Immature natural killer cell (primary cell): ENCODE results near the gene POLN. TPM values are rescaled to one million over a fixed set of nuclear protein-coding genes. Genes with fewer than 3 reads are reported as not detected.

Experiments
- DNase-seq, 3 donors: peaks; one replicate each; pipeline ENCODE4 v3.0.0; 2022; ENCODE audit warnings: mixed read lengths in 1 of 3
- H3K27ac Mint-ChIP-seq, 6 donors: one replicate each; pipeline ENCODE4 v1.8.0; 2020; ENCODE audit warnings: mixed read lengths in 6 of 6, mild to moderate bottlenecking in 5 of 6, inconsistent platforms in 4 of 6, moderate library complexity in 3 of 6
- H3K27me3 Mint-ChIP-seq, 3 donors: one replicate each; pipeline ENCODE4 v1.8.0; 2020 to 2021; ENCODE audit warnings: low read depth in 3 of 3, mild to moderate bottlenecking in 3 of 3, mixed read lengths in 3 of 3, moderate library complexity in 3 of 3, inconsistent platforms in 1 of 3
- H3K36me3 Mint-ChIP-seq, 3 donors: one replicate each; pipeline ENCODE4 v1.8.0; 2020; ENCODE audit warnings: mixed read lengths in 3 of 3, inconsistent platforms in 2 of 3, mild to moderate bottlenecking in 2 of 3
- H3K4me1 Mint-ChIP-seq, 2 donors: one replicate each; pipeline ENCODE4 v1.8.0; 2020; ENCODE audit warnings: inconsistent platforms in 2 of 2, mild to moderate bottlenecking in 2 of 2, mixed read lengths in 2 of 2, moderate library complexity in 1 of 2
- H3K4me3 Mint-ChIP-seq, 5 donors: one replicate each; pipeline ENCODE4 v1.8.0; 2020; ENCODE audit warnings: mild to moderate bottlenecking in 5 of 5, mixed read lengths in 5 of 5, inconsistent platforms in 3 of 5, moderate library complexity in 3 of 5
- H3K9me3 Mint-ChIP-seq, 6 donors: one replicate each; pipeline ENCODE4 v1.8.0; 2020; ENCODE audit warnings: mild to moderate bottlenecking in 6 of 6, mixed read lengths in 6 of 6, inconsistent platforms in 4 of 6, moderate library complexity in 3 of 6
- polyA plus RNA-seq, 3 donors: library from polyadenylated mRNA; unstranded; fragments of 300-500 nt; fragmentation: Illumina TruSeq; gene quantifications; one replicate each; pipeline ENCODE4 v1.2.3, GENCODE V29; 2021

POLN gene
- polyA plus RNA-seq, 3 donors from 2014 or later: 0.41 to 1.6 TPM; not detected in 1

DNA sequence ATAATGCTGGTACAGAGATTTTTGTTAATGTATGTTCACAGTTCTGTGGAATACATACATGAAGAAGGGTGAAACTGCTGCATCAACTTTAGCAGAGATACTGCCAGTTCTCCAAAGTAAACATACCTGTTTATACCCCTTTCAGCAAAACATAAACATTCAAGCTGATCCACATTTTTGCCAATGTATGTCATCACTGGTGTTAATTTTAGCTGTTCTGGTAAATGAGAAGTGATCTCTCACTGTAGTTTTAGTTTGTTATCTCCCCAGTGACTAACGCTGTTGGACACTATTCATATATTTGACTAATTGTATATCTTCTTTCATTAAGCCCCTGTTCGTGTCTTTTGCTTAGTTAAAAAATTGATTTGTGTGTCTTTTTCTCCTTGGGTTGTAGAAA, 82.0 kb downstream of the POLN start:
- no peaks in the 10 kb centered on the region for H3K9me3 Mint-ChIP-seq
- H3K36me3 Mint-ChIP-seq: peaks cover 0 to 8% (median 0%) of the 10 kb centered on the region in 3 donors
- no peak overlapping the region for H3K4me3 Mint-ChIP-seq
- H3K4me1 Mint-ChIP-seq: no peaks in the 10 kb centered on the region
- DNase-seq: no peak
- H3K27ac Mint-ChIP-seq: no peak overlapping the region
- H3K27me3 Mint-ChIP-seq: peaks cover 0 to 2% (median 0%) of the 10 kb centered on the region in 3 donors

DNA sequence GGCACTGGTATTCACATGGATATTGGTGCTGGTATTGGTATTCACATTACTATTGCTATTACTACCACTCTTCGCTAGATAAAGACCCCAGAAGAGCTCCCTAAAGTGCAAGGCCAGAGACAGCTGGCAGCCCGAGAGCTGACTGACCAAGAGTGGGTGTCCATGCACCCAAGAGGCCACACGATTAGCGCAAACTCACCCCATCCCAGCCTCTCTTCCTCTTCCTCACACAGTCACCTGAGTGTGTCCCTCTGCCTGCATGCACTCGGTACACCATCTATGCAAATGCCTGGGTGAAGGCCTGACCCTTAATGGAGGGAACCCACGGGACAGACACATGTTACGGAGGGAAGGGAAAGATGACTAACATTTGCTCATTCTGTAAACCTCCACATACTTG, 86.7 kb downstream of the POLN start:
- no peak overlapping the region for H3K4me3 Mint-ChIP-seq
- H3K9me3 Mint-ChIP-seq: peaks cover 0 to 2% (median 0%) of the 10 kb centered on the region in 6 donors
- H3K27ac Mint-ChIP-seq: no peak overlapping the region
- H3K36me3 Mint-ChIP-seq: peaks cover 3 to 19% (median 4%) of the 10 kb centered on the region in 3 donors
- no peaks in the 10 kb centered on the region for H3K27me3 Mint-ChIP-seq
- no peak for DNase-seq
- H3K4me1 Mint-ChIP-seq: no peaks in the 10 kb centered on the region

DNA sequence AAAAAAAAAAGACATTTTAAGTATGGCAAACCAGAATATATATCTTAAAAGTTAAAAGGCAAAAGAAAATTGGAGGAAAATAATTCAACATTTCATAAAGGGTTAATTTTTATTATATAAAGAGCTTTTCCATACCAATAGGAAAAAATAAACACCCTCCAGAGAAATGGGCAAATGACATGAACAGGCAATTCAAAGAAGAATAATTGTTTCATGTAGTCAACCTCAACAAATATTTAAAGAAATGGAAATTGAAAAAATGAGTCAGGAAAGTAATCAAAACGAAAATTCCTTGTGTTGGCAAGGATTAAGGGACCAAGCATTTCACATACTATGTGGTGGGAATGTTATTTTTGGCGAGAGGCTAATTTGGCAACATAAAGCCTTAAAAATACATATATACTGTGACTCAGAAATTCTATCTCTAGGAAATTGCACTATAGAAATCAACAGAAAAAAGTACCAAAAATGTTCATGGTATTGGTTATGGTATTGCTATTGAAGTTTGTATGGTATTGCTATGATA, 87.6 kb downstream of the POLN start:
- Mint-ChIP-seq H3K36me3 (peaks cover 3 to 19% (median 4%) of the 10 kb centered on the region in 3 donors), H3K4me3 (no peak overlapping the region), H3K9me3 (peaks cover 0 to 2% (median 0%) of the 10 kb centered on the region in 6 donors), H3K4me1 (no peaks in the 10 kb centered on the region), H3K27ac (no peak overlapping the region), H3K27me3 (no peaks in the 10 kb centered on the region)
- no peak for DNase-seq

DNA sequence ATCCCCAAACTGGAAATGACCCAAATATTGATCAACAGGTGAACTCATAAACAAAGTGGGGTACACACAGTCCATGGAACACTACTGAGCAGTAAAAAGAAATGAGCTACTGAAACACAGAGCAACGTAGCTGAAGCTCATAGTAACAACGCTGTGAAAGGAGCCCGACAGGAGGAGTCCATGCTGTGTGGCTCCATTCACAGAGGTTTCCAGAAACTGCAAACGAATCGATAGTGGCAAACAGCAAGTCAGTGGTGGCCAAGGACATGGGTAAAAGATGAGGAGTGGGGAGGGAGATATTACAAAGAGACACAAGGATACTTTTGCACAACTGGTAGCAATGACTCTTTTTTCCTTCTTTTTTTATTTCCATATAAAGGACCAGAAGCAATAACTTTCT, 90.4 kb downstream of the POLN start:
- H3K27me3 Mint-ChIP-seq: no peaks in the 10 kb centered on the region
- no peak overlapping the region for H3K4me3 Mint-ChIP-seq
- no peaks in the 10 kb centered on the region for H3K4me1 Mint-ChIP-seq
- no peak for DNase-seq
- H3K27ac Mint-ChIP-seq: no peak overlapping the region
- peaks cover 4 to 16% (median 5%) of the 10 kb centered on the region in 3 donors for H3K36me3 Mint-ChIP-seq
- peaks cover 0 to 2% (median 0%) of the 10 kb centered on the region in 6 donors for H3K9me3 Mint-ChIP-seq

DNA sequence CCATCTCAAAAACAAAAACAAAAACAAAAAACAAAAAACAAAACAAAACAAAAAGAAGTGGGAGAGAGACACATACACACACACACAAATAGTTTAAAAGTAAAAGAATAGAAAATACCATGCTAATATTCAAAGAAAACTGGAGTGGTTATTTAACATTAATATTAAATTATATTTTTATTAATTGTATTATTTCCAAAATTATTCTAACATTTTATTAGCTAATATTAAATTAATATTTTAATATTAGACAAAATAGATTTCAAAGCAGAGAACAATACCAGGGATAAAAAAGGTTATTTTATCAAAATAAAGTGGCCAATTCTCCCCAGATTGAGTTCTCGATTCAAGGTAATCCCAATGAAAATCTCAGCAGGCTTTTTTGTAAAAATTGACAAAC, 91.8 kb downstream of the POLN start:
- no peak for DNase-seq
- no peak overlapping the region for H3K4me3 Mint-ChIP-seq
- H3K27ac Mint-ChIP-seq: no peak overlapping the region
- H3K27me3 Mint-ChIP-seq: peaks cover 0 to 5% (median 0%) of the 10 kb centered on the region in 3 donors
- peaks cover 0 to 2% (median 0%) of the 10 kb centered on the region in 6 donors for H3K9me3 Mint-ChIP-seq
- no peaks in the 10 kb centered on the region for H3K4me1 Mint-ChIP-seq
- H3K36me3 Mint-ChIP-seq: peaks cover 4 to 13% (median 5%) of the 10 kb centered on the region in 3 donors

DNA sequence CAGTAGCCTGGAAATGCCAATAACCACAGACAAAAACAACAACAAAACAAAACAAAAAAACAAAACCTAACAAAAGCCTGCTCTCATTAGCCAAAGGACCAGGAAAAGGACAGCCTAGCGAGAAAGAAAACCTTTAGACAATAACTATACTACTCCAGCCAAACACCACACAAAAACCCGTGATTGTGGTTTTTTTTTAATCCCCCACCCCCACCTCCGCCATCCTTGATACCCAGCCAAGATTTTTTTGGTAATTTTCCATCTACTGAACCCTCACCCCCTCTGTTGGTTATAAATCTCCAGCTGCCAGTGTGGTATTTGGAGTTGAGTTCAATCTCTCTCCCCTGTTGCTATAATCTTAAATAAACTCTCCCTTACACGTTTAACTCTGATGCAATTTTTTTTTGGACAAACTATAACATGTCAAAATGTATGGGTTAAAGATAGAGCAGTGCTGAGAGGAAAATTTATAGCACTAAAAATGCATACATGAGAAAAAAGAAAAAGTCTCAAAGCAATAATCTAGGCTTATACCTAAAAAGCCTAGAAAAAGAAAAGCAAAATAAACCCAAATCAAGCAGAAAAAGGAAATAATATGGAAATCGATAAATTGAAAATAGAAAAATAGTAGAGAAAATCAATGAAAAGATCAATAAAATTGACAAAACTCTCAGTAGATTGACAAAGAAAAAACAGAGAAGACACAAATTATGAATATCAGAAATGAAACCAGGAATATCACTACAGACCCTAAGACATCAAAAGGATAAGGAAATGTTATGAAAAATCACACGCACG, 99.1 kb downstream of the POLN start:
- no peak for DNase-seq
- Mint-ChIP-seq H3K27ac (no peak overlapping the region), H3K27me3 (peaks cover 0 to 7% (median 1%) of the 10 kb centered on the region in 3 donors), H3K4me1 (no peaks in the 10 kb centered on the region), H3K36me3 (peaks cover 0 to 3% (median 0%) of the 10 kb centered on the region in 3 donors), H3K4me3 (no peak overlapping the region), H3K9me3 (no peaks in the 10 kb centered on the region)

DNA sequence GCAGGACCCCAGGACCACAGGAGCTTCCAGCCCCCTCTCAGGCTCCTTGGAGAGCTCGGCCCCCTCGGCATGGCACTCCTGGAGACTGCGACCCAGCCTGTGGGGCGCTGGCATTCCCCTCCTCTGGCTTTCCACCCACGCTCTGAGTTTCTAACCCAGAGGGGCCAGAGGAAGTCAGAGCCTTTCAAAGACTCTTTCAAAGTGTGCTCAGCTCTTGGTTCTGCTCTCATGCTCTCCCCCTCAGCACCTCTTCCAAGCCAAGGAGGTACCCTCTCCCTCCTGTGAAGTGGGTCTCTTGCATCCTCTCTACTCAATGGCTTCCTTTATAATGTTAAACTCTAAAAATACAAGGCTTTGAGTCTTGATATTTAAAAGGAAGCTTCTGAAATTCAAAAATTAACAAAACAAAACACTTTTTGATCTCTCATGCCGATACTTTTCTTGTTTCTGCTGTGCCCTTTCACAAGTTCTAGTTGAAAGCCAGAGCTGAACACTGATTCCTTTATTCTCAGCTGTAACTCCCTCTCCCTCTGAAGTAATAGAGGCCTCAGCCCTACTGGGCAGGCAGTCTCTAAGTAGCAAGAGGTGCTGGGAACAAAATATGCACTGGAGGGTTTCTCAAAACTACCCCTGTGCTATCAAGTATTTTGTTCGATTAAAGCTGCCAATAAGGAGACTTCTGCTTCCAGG, 100.0 kb downstream of the POLN start:
- peaks cover 0 to 7% (median 1%) of the 10 kb centered on the region in 3 donors for H3K27me3 Mint-ChIP-seq
- no peak overlapping the region for H3K4me3 Mint-ChIP-seq
- no peak for DNase-seq
- no peaks in the 10 kb centered on the region for H3K36me3 Mint-ChIP-seq
- H3K27ac Mint-ChIP-seq: no peak overlapping the region
- no peaks in the 10 kb centered on the region for H3K9me3 Mint-ChIP-seq
- H3K4me1 Mint-ChIP-seq: no peaks in the 10 kb centered on the region

DNA sequence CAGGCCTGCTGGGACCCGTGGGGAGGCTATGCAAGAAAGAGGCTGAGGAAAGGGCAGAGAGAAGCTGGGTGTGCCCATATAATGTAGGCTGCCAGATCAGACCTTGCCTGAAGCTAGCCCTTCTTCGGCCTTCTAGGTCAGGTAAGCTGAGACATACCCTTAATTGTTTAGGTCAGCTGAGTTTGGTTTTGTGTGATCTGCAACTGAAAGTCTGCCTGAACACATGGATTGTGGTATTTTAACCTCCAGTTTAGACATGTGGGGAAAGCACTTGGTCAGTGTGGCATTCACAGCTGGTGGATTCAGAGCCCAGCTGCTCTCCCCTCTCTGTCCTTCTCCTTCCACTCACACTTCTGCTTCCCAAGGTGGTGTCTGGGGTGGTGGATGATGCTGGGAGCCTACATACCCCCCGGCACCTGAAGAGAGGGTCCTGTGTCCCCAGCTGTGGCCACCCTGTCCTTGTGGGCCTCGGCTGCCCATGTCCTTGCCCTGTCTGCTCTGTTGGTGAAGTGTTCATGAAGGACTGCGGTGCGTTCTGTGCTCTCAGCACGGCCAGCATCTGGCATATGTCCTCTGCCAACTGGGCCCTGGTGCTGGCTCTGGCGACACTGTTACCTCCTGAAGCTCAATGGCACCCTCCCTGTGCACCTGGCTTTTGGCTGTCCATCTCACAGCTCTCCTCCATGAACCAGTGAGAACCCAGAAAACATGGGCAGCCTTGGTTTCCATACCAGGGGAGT, 100.7 kb downstream of the POLN start:
- Mint-ChIP-seq H3K27ac (no peak overlapping the region), H3K27me3 (peaks cover 0 to 6% (median 1%) of the 10 kb centered on the region in 3 donors), H3K36me3 (no peaks in the 10 kb centered on the region), H3K4me1 (no peaks in the 10 kb centered on the region), H3K4me3 (no peak overlapping the region), H3K9me3 (no peaks in the 10 kb centered on the region)
- DNase-seq: no peak

DNA sequence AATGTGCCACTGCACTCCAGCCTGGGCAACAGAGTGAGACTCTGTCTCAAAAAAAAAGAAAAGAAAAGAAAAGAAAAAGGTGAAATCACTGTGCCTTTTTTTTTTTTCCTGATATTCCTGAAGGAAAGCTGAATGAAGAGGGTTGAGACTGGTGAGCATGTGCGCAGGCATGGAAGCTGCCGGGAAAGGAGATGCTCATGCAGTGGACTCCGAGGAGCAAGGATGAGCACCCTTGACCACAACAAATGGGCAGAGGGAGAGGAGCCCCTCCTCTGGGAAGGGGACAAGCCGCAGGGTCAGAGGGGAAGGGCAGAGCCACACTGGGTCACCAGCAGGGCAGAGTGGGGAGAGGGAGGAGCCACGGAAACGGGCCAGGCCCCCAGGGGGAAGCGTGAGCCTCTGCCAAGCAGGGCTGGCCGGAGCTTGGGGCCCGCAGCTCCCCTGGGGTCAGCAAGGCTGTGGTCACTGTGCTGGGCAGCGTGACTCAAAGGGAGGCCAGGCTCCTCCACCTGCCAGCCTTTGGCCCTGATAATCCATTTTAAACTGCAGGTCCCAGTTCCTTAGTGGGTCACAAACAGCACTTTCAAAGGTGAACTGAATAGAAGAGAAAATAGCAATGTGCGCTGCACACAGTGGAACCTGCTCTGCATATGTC, 102.9 kb downstream of the POLN start:
- Mint-ChIP-seq H3K4me3 (no peak overlapping the region), H3K9me3 (peaks cover 0 to 2% (median 0%) of the 10 kb centered on the region in 6 donors), H3K36me3 (no peaks in the 10 kb centered on the region), H3K27me3 (peaks cover 0 to 6% (median 5%) of the 10 kb centered on the region in 3 donors), H3K27ac (no peak overlapping the region), H3K4me1 (peaks cover 13 to 15% of the 10 kb centered on the region in 2 donors)
- DNase-seq: no peak

DNA sequence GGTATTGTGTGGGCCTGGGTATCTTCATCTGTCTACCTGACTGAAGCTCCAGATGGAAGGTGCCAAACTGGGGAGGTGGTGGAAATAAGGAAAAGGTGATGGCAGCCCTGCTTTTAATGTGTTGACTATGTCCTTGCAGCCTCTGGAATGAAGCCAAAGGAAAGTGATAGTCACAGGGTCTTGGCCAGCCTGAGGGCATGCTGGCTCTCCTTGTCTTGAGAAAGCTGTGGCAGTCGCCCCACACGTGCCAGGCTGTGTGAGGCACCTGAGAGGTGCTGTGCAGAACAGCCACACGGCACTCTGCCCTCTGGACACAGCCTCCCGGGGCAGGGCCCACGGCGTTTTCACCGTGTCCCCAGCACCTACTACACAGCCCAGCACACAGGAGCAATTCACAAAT, 105.2 kb downstream of the POLN start:
- H3K27me3 Mint-ChIP-seq: peaks cover 2 to 8% (median 8%) of the 10 kb centered on the region in 3 donors
- no peak overlapping the region for H3K27ac Mint-ChIP-seq
- H3K36me3 Mint-ChIP-seq: peaks cover 0 to 6% (median 3%) of the 10 kb centered on the region in 3 donors
- H3K4me1 Mint-ChIP-seq: peaks cover 13 to 15% of the 10 kb centered on the region in 2 donors
- DNase-seq: no peak
- peaks cover 3 to 17% (median 9%) of the 10 kb centered on the region in 6 donors for H3K9me3 Mint-ChIP-seq
- H3K4me3 Mint-ChIP-seq: no peak overlapping the region

DNA sequence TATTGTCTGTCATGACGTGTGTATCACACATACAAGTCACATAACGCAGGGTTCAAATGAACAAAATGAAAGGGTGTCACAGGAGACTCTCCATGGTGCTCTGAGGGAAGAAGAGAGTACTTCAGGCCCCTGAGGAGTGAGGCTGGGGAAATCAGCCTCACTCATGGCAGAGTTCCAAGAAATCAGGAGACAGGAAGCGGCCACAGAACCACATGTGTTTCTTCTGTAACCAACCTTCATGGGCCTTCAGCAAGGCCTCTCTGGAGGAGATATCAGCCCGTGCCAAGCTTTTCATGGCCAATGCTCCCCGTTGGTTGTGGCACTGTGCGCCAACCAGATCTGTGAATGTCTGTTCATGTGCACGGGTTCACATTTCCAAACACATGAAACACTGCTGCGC, 106.8 kb downstream of the POLN start:
- Mint-ChIP-seq H3K9me3 (peaks cover 3 to 23% (median 13%) of the 10 kb centered on the region in 6 donors), H3K27me3 (peaks cover 4 to 10% (median 8%) of the 10 kb centered on the region in 3 donors), H3K4me3 (peak overlapping the region in 1 of 5 donors; percentile 39), H3K4me1 (peaks cover 13 to 15% of the 10 kb centered on the region in 2 donors), H3K36me3 (peaks cover 0 to 6% (median 3%) of the 10 kb centered on the region in 3 donors), H3K27ac (no peak overlapping the region)
- DNase-seq: peak in 1 of 3 donors; percentile 19

DNA sequence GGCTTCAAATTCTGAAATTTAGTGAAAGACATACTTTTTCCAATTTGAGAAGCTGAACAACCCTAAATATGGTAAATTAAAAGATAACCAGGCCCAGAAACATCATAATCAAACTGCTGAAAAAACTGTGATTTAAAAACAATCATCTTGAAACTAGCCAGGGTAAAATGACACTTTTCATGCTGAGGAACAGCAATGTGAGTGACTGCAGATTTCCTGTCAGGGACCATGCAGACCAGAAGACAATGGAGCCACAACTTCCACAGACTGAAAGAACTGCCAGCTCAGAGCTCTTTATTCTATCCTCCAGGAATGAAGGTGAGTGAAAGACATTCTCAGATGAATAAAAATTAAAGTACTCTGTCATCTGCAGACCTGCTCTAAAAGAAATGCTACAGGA, 109.5 kb downstream of the POLN start:
- peaks cover 3 to 23% (median 14%) of the 10 kb centered on the region in 6 donors for H3K9me3 Mint-ChIP-seq
- H3K27ac Mint-ChIP-seq: no peak overlapping the region
- peaks cover 0 to 6% (median 3%) of the 10 kb centered on the region in 3 donors for H3K36me3 Mint-ChIP-seq
- H3K4me1 Mint-ChIP-seq: peaks cover 13 to 15% of the 10 kb centered on the region in 2 donors
- no peak overlapping the region for H3K4me3 Mint-ChIP-seq
- DNase-seq: no peak
- H3K27me3 Mint-ChIP-seq: peaks cover 4 to 8% (median 6%) of the 10 kb centered on the region in 3 donors
